ENCODE results near the gene CACNA1A.

Gene CACNA1A

GRCh38 chr19:13211426-13212308, 294.6 kb downstream of the CACNA1A start:
- CTCF ChIA-PET = interaction anchor here (0.7 to 1.4 kb wide), 6 partner anchors 9 to 51 kb away, joined by 3 to 4 read pairs (median 3); no protein-coding TSS in a partner anchor
- TF ChIP-seq CTCF (IDR thresholded peaks at IDR 0.05; ENCODE audit: control extremely low read depth, extremely low read depth, low read depth, missing control alignments) = no peak
- POLR2A ChIA-PET = no interaction called here
- DNase-seq (ENCODE audit: extremely low spot score) = no peak

- no peak for DNase-seq (ENCODE audit: extremely low spot score)
- ChIA-PET CTCF (interaction anchor here (0.8 to 1.4 kb wide), 3 partner anchors 15 to 52 kb away, joined by 3 read pairs; no protein-coding TSS in a partner anchor), POLR2A (no interaction called here)
- no peak for TF ChIP-seq CTCF (IDR thresholded peaks at IDR 0.05; ENCODE audit: control extremely low read depth, extremely low read depth, low read depth, missing control alignments)
Observed at GRCh38 chr19:13210941-13211340, 295.3 kb downstream of the CACNA1A start.

- ChIA-PET POLR2A (no interaction called here), CTCF (interaction anchor here (0.8 kb wide), 1 partner anchor 15 kb away, joined by 3 read pairs; no protein-coding TSS in a partner anchor)
- no peak for TF ChIP-seq CTCF (IDR thresholded peaks at IDR 0.05; ENCODE audit: control extremely low read depth, extremely low read depth, low read depth, missing control alignments)
- DNase-seq (ENCODE audit: extremely low spot score) = no peak
Observed at GRCh38 chr19:13210339-13210775, 295.9 kb downstream of the CACNA1A start.

- peak; percentile 71 for DNase-seq (ENCODE audit: extremely low spot score)
- ChIA-PET CTCF (no interaction called here), POLR2A (no interaction called here)
- no peak for TF ChIP-seq CTCF (IDR thresholded peaks at IDR 0.05; ENCODE audit: control extremely low read depth, extremely low read depth, low read depth, missing control alignments)
Observed at GRCh38 chr19:13209484-13210338, 296.6 kb downstream of the CACNA1A start.

GRCh38 chr19:13208672-13209483, 297.4 kb downstream of the CACNA1A start:
- CTCF ChIA-PET = no interaction called here
- POLR2A ChIA-PET = no interaction called here
- TF ChIP-seq CTCF (IDR thresholded peaks at IDR 0.05; ENCODE audit: control extremely low read depth, extremely low read depth, low read depth, missing control alignments) = no peak
- peak; percentile 79 for DNase-seq (ENCODE audit: extremely low spot score)

All from GM10248 (cell line).